ENCODE results near the gene IL6.

The IL6 gene

DNA sequence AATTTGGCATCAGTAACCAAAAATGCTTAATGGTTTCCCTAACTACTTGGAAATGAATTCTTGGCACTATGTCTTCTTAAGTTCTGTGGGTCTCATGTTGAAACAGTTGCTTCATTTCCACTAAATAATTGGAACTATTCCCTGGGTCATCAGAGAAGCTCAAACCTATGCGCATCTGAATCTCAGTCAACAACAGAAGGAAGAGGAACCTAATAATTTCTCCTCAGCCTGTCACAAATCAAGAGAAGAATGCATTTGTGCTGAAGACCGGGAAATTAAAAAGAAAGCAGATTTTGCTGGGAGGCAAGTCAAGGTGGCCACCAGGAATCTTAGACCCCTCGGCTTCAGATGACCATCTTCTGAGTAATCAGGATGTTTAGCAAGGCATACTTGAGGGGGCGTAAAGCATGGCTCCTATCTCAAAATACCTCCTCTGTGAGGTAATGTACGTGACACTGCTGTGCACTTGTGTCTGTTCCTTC, 54.3 kb downstream of the IL6 start:
- H3K4me3 ChIP-seq (ENCODE audit: low read depth, low read length), result no peak overlapping the region
- DNase-seq, result peak; percentile 78
- TF ChIP-seq, protein P1, sequence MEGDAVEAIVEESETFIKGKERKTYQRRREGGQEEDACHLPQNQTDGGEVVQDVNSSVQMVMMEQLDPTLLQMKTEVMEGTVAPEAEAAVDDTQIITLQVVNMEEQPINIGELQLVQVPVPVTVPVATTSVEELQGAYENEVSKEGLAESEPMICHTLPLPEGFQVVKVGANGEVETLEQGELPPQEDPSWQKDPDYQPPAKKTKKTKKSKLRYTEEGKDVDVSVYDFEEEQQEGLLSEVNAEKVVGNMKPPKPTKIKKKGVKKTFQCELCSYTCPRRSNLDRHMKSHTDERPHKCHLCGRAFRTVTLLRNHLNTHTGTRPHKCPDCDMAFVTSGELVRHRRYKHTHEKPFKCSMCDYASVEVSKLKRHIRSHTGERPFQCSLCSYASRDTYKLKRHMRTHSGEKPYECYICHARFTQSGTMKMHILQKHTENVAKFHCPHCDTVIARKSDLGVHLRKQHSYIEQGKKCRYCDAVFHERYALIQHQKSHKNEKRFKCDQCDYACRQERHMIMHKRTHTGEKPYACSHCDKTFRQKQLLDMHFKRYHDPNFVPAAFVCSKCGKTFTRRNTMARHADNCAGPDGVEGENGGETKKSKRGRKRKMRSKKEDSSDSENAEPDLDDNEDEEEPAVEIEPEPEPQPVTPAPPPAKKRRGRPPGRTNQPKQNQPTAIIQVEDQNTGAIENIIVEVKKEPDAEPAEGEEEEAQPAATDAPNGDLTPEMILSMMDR (IDR thresholded peaks at IDR 0.05; ENCODE audit: low read depth, low read length, missing control alignments), result no peak
- no peaks in the 10 kb centered on the region for H3K36me3 ChIP-seq (replicated peaks)
- peak overlapping the region; percentile 32 for H3K27ac ChIP-seq
- H3K27me3 ChIP-seq (replicated peaks), result no peaks in the 10 kb centered on the region
- in situ Hi-C loops (cut with HindIII; ENCODE audit: low pct_ligation_motif_present, low sequenced_read_pairs), result no loop called here

Data from brain microvascular endothelial cell (primary cell).